GM19240 (cell line): Measurements from ENCODE around the gene SORBS1.
A peak's percentile ranks its signal among the peaks of the same experiment; 100 is the strongest.

Experiments
- DNase-seq: peaks from one replicate; pipeline ENCODE4 v3.0.0; 2011; ENCODE audit warnings: low spot score; ENCODE audit not compliant: insufficient read length

Gene SORBS1

GRCh38 chr10:95276367-95277200 is 284.6 kb downstream of the SORBS1 start:
- DNase-seq, result no peak

- no peak for DNase-seq
These were observed 285.3 kb downstream of the SORBS1 start for GRCh38 chr10:95275726-95276366.

GRCh38 chr10:95273393-95274312 is 287.5 kb downstream of the SORBS1 start:
- no peak for DNase-seq

GRCh38 chr10:95268438-95268837 is 292.7 kb downstream of the SORBS1 start:
- DNase-seq, result no peak

GRCh38 chr10:95267251-95267650 is 293.9 kb downstream of the SORBS1 start:
- no peak for DNase-seq

- DNase-seq, result peak; percentile 33
These were observed 294.5 kb downstream of the SORBS1 start for GRCh38 chr10:95266674-95267095.

- DNase-seq, result no peak
These were observed 295.6 kb downstream of the SORBS1 start for GRCh38 chr10:95265572-95265971.

- DNase-seq, result no peak
These were observed 296.7 kb downstream of the SORBS1 start for GRCh38 chr10:95264227-95265051.

- DNase-seq, result no peak
These were observed 297.3 kb downstream of the SORBS1 start for GRCh38 chr10:95263864-95264226.

- DNase-seq, result no peak
These were observed 298.2 kb downstream of the SORBS1 start for GRCh38 chr10:95262763-95263518.

GRCh38 chr10:95261926-95262325 is 299.2 kb downstream of the SORBS1 start:
- no peak for DNase-seq
